ENCODE data around the gene PSMC4.

The PSMC4 gene

DNA sequence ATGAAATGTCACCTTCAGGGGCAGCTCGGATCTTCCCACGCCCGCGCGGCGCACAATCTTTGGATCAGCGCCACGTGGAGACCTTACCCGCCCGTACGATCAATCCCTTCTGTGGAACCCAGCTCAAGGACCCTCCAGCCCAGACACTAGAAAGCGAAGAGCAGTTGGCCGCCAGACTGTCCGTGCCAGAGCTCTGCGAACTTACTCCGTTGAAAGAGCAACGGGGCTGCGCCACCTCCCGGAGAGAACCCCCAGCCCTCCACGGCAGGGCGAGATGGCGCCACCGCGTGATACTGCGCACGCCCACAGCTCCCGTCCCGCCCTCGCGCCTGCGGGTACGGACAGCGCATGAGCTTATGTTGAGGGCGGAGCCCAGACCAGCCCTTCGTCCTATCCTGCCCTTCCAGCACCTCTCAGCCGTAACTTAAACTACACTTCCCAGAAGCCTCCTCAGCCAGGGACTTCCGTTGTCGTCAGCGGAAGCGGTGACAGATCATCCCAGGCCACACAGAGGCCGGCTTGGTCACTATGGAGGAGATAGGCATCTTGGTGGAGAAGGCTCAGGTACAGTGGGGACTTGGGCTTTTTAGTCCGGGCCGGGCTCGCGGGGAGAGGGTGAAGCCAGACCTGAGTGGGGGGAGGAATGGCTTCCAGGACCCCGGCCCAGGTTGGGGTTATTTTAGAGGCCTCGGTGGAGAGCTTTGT lies at the start of gene PSMC4:
Gene PSMC4, plus strand, starts transcription at position 491 of the 705 bp plus-strand sequence. Its CDS starts 38 bp downstream, at position 529.
- peak; percentile 96 to 97 for DNase-seq (ENCODE audit: low read depth in 2 of 2)

DNA sequence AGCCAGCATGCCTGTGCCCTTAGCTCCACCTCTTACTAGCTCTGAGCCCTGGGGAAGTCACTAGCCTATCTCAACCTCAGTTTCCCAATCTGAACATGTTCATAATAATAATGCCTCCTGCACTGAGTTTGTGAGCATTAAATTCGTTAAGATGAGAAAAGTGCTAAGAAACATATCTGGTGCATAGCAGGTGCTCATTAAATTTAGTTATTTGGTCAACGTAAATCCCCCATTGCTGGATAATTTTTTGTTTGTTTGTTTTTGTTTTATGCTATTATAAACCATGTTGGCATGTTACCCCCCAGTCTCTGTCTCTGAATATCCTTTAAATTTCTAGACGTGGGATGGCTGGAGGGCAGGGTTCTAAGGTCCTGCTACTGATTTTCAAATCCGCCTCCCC lies 47.1 kb upstream of the PSMC4 start:
- no peak for DNase-seq (ENCODE audit: low read depth in 2 of 2)

DNA sequence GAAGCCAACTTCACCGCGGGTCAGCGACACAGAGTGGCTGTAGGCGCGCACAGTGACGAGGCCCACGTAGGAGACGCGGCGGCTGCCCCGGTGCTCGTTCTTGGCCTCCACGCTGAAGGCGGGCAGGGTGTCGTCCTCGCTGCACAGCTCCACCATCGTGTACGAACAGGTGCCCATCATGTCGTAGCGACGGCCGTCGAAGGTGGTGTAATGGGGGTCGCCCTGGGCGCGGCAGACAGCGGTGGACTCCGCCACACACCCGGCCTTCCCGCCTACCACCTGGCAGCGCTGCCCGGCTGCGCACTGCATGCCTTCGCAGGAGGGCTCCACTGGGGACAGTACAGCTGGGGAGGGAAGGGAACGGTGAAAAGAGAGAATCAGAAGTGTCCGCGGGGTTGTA lies 46.6 kb upstream of the PSMC4 start:
- DNase-seq (ENCODE audit: low read depth in 2 of 2), result no peak

DNA sequence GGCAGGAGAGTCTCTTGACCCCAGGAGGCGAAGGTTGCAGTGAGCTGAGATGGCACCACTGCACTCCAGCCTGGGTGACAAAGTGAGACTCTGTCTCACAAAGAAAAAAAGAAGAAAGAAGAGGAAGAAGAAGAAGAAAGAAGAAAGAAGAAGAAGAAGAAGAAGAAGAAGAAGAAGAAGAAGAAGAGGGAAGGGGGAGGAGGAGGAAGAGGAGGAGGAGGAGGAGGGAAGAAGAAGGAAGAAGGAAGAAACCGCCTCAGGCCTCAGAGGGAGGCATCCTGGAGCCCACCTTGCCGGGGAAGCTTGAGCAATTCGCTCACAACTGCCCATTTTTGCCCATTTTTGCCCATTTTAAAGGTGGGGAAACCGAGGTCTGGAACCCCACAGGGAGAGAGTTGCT lies 46.0 kb upstream of the PSMC4 start:
- DNase-seq (ENCODE audit: low read depth in 2 of 2), result no peak

DNA sequence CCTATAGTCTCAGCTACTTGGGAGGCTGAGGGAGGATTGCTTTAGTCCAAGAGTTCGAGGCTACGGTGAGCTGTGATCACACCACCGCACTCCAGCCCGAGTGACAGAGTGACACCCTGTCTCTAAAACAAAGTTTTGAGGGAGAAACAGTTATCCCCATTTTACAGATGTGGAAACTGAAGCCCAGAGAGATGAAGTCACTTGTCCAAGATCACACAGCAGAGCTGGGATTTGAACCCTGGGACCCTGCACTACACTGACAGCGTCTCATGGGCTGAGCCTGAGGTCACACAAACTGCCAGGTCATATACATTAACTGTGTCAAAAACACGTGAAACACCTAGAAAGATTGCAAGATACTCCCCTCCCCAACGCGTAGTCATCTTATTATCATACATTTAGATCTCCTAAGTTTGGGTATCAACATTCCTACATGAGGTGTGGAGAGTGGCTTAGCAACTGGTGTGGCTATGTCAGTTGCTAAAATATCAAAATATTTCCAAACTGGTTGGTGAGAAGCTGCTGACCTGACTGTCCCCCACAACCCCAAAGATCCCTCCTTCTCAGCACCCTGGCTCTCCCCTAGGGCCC lies 44.7 kb upstream of the PSMC4 start:
- no peak for DNase-seq (ENCODE audit: low read depth in 2 of 2)

DNA sequence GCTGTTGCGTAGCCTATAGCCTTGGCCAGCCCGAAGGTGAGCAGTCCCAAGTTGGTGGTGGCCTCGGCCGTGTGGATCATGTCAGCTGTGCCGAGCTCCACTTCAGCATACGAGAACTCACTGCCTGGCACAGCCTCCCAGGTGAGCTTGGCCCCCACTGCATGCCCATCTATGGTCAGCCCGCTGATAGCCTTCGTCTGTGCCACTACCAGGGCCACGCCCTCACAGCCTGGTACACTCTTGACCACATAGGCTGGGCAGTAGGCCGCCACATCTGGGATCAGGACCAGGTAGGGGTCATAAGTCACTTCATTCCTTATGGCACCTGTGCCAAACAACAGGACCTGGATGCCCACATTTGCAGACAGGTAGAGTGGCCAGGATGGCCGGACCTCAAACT lies 43.9 kb upstream of the PSMC4 start:
- DNase-seq (ENCODE audit: low read depth in 2 of 2), result no peak

DNA sequence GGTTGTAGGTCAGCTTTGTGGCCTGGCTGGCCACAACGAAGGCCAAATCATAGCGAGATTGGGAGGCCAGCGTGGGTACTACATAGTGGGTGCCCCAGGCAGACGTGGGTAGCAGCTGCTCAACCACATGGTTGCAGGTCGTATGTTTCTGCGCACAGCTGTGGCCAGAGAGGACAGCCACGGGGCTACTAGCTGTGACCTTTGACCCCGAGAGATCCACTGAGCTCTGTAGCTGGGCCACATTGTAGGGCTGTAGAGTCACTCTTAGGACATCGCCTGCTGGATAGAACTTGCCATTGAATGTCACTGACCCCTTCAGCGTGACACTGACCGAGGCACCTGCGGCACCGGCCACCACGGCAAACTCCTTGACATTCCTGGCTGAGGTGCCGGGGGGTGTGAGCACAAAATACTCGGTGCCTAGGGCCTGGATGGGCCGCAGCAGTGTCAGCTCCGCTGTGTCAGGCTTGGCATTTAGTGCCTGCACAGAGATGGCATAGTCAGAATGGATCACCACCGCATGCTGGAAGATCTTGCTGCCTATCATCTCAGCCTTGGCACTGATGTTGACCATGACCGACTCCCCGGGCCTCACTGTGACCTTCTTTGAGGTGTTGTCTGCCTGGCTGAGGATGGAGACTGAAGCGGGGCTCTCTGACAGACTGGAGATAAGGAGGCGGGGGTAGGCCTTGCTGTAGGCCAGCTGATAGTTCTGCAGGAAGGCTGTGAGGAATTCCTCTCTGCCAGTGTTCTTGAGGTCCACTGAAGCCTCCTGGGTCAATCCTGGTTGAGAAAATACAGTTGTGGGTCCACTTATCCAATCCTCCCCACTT lies 43.2 kb upstream of the PSMC4 start:
- no peak for DNase-seq (ENCODE audit: low read depth in 2 of 2)

DNA sequence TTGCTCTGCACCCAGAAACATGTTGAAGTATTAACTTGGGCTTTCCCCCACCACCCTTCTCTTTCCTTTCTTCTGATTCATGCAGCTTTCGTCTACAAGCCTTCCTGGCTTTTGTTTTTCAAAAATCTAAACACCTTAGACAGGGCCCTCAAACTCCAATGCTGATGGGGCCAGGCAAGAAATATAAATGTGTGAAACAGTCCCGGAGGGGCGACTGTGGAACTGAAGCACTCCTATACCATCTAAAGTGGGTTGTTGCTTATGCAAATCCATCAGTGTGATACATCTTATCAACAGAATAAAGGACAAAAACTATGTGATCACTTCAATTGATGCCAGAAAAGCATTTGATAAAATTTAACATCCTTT lies 42.6 kb upstream of the PSMC4 start:
- no peak for DNase-seq (ENCODE audit: low read depth in 2 of 2)

DNA sequence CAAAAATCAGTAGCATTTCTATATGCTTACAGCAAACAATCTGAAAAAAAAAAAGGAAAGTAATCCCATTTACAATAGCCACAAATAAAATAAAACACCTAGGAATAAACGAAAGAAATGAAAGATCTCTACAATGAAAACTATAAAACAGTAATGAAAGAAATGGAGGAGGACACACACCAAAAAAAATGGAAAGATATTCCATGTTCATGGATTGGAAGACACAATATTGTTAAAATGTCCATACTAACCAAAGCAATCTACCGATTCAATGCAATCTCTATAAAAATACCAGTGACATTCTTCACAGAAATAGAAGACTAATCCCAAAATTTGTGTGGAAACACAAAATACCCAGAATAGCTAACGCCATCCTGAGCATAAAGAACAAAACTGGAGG lies 41.2 kb upstream of the PSMC4 start:
- no peak for DNase-seq (ENCODE audit: low read depth in 2 of 2)

DNA sequence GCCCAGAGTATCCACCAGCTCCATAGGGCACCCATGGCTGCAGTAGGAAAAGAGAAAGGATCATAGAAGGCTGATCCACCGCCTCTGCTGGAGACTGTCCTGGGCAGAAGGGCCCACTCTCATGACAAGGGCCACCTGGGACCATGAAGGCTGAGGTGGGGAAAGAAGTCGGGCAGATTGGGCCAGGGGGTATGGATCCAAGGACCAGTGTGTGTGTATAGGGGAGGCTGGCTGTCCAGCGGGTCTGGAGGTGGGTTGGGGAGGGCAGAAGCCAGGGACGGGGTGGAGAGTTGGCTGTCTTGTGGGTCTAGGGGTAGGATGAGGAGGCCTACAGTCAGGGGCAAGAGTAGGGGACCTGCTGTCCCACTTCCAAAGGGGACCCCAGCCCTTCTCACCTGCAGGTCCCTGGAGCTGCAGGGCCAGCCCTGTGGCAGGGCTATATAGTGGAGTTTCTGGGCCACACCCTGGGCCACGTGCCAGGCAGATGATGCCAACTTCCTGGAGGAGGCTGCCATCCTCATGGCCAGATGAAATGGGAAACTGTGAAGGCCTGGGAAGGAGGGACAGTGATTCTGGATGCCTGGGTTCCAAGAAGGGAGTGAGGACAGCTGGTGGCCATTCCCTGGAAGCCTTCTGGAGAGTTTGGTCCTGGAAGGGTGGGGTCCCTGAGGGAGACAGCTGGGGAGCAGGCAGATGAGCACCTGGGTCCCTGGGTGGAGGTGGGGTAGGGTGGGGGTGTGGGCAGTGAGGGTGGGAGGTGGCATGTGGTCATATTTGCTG lies 36.2 kb upstream of the PSMC4 start, which contains the start of gene FCGBP:
Gene FCGBP, minus strand, starts transcription at position 51 of the 780 bp plus-strand sequence.
- DNase-seq (ENCODE audit: low read depth in 2 of 2), result no peak

DNA sequence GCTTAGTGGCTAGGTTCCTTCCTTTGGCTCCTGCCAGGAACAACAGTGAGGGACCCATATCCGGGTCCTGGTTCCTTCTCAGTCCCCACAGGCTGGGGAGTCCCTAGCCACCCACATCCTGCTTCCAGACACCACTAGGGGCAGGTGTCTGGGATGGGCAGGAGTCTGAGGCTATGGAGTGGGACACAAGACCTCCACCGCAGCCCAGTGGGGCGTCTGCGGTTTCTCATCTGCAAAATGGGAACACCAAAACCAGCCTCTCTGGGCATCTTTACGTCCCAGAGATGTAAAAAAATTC lies 35.7 kb upstream of the PSMC4 start:
- no peak for DNase-seq (ENCODE audit: low read depth in 2 of 2)

DNA sequence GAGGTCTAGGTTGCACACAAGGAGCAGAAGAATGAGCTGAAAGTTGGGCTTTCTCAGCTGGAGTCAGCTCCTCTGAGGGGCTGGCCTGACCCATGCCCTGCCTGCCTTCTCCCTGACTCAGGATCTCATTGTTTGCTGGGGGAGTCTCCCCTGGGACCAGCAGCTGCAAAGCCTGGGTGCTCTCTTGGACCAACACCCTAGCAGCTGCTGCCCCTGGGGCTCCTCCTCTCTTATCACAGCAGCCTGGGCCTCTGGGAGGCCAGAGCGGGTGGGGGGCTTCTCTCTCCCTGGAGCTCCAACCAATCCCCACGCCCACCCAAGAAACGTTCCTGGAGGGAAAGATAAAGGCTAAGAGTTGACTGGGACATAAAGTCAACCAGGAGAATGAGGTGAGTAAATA lies 34.9 kb upstream of the PSMC4 start:
- DNase-seq (ENCODE audit: low read depth in 2 of 2), result no peak

DNA sequence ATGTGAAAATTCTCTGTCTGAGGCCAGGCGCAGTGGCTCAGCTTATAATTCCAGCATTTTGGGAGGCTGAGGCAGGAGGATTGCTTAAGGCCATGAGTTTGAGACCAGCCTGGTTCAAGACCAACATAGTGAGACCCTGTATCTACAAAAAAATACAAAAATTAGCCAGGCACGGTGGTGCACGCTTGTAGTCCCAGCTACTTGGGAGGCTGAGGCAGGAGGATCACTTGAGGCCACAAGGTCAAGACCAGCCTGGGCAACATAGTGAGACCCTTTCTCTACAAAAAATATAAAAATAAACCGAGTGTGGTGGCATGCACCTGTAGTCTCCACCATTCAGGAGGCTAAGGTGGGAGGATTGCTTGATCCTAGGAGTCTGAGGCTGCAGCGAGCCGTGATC lies 34.3 kb upstream of the PSMC4 start:
- DNase-seq (ENCODE audit: low read depth in 2 of 2), result no peak

DNA sequence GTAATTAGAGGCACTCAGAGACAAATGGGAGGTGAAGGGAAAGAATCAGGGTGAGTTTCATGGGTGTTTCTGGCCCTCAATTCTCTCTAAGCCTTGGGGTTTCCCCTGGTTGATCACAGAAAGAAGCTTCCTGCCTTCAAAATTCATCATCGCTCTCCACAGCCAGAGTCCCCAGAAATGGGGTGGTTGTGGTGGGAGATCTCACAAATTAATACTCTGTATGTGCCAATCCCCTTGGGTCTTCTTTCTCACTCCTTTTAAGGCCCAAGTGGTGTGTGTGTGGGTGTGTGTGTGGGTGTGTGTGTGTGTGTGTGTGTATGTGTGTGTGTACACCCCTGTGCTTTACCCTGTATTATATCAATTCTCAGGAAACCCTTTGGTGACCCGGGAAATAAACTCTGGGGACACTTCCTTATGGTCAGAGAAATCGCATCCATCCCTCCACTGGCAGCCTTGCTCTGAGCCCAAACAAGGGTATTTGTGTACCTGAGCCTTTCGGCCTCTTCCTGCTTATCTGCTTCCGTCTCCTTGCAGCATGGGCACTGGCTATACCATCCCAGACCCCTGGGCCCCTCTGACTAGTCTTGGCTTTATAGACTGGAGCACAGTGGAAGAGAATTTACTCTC lies 33.8 kb upstream of the PSMC4 start:
- no peak for DNase-seq (ENCODE audit: low read depth in 2 of 2)

DNA sequence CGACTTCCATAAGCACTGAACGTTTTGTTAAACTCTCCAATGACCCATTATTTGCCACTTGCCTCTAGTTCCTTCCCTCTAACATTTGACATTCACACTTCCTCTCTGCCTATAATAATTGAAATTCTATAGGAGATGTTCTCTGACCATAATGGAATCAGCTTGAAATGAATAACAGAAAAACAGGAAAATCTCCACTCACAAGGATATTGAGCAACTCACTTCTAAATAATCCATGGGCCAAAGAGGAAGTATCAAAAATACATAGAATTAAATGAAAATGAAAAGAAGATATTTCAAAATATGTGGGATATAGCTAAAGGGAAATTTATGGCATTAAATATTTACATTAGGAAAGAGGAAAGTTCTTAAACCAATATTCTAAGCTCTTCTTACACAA lies 33.2 kb upstream of the PSMC4 start:
- no peak for DNase-seq (ENCODE audit: low read depth in 2 of 2)

DNA sequence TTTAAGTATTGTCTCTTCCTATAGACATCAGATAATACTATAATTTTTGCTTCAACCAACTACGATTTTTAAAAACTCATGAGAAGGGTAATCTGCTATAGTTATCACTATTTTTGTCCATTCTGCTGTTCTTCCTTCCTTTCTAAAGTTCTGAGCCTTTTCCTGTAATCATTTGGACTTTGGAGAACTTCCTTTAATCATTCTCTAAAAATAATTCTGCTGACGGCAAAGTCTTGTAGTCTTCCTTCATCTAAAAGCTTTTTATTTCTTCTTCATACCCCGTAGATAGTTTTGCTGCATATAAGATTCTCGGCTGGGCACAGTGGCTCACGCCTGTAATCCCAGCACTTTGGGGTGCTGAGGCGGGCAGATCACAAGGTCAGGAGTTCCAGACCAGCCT lies 31.4 kb upstream of the PSMC4 start:
- no peak for DNase-seq (ENCODE audit: low read depth in 2 of 2)

DNA sequence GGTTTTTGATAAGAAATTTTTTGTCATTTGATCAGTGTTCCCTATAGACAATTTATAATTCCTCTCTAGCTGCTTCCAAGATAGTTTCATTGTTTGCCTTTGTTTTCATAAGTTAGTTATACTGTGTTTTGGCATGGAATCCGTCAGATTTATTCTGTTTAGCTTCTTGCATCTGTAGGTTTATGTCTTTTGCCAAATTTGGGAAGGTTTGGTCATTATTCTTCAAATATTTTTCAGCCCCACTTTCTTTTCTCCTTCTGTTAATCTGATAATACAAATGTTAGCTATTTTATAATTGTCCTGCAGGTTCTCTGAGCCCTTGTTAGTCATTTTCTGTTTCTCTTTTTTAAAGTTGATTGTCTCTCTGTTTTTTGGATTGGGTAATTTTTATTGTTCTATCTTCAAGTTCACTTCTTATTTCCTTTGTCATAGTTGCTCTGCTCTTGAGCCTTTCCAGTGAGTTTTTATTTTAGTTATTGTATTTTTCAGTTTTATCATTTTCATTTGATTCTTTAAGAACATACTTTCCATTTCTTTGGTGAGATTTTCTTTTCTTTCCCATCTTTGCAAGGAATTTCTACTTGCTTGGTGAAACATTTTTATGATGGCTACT lies 30.6 kb upstream of the PSMC4 start:
- no peak for DNase-seq (ENCODE audit: low read depth in 2 of 2)

DNA sequence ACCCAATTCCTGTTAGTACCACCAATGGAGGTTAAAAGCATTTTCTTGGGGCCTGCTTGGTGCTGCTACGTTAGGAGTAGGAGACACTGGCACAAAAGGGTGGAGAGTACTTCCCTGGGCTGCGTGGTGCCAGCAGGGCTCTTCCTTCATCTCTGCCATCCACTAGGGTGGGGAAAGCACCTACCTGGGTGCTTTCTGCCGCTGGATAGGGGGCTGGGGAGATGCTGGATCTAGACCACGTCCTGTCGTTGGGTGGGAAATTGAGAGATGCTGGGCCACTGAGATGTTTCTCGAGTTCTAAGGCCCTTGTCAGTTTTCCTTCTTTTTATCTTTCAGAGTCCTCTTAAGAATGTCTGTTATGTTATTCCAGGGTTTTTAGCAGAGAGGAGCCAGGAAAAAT lies 29.8 kb upstream of the PSMC4 start:
- DNase-seq (ENCODE audit: low read depth in 2 of 2), result no peak

DNA sequence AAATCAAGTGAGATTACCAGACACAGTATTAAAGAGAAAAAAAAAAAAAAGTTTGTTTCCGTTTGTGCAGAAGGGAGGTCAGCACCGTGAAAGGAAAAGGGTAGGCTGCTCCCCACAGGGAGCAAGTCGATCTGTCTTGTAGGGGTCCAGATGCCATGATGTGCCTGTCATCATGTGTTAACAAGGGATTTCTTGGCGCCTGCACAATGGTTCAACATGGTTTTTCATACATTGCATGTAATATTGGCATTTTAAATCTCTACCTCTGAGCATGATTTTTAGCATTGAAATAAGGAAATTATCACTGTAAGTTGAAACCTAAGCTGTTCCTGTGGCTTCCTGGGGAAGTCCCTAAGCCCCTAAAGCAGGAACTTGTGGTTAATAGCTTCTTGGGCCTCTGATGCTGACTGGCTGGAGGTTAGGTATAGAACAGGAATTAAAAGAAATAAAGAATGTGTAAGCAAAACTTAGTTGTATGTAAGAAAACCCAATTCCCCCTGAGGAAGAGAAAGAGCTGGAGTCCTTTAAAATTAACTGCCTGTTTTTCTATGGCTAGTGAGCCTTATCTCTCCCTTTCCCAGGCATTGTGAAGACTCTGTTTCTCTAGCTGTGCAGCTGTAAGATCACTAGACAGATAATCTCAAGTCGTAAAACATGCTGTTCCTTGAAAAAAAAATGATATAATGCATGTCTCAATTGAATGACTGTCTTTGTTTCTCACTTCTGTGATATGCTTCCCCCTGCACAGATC lies 29.2 kb upstream of the PSMC4 start:
- no peak for DNase-seq (ENCODE audit: low read depth in 2 of 2)

DNA sequence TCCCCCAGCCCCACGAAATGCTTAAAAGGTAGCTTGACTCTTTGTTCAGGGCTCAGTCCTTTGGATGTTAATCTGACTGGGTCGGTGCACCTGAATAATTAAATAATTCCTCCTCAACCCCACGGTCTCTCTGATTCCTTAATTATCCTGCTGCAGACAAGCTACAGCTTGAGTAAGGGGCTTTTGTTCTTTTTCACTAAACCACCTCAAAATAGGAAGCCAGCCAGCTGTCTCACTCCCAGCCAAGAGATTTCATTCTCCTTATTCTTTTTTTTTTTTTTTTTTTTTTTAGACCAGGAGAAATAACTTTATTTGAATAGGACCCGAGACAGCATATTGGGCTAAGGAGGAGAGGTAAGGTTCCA lies 28.6 kb upstream of the PSMC4 start:
- DNase-seq (ENCODE audit: low read depth in 2 of 2), result no peak

DNA sequence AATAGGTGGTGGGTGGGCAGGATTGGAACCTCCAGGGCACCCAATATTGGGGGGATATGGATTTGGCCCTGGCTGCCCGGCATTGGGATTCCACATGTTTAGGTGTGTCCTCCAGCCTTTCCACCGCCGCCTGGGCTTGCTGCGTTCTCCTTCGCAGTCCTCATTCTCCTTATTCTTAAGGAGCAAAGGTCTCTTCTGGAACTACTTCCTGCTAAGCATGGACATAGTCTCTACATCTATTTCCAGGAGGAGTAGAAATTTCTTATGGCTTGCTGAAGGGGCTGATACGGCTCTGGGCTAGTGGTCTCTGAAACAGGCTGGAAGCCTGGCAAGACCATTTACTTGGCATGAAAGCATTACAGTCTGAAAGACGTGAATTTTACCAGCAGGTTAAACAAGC lies 27.4 kb upstream of the PSMC4 start:
- no peak for DNase-seq (ENCODE audit: low read depth in 2 of 2)
